Measurements from ENCODE around the gene GREB1.

The GREB1 gene

DNA sequence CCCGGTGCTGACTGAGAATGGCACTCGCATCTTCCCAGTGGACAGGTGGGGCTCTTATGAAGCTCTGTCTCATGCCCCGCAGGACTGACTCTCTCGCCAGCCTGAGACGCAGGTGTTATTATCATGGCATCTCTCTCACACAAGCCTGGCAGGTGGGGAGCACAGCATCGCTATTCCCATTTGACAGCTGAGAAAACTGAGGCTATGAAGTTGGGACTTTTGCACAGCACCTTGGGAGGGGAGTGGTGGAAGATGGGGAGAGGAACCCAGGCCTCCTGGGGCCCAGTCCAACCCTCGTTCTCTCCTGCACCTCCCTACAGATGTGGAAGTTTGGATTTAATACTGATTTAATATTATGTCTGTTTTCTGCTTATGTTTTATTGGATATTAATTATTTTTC lies 145.2 kb downstream of the GREB1 start:
- Mint-ChIP-seq H3K4me1 (ENCODE audit: low read depth in 2 of 2) (peaks cover 4 to 8% of the 10 kb centered on the region in 2 donors), H3K27ac (no peak overlapping the region), H3K4me3 (no peak overlapping the region), H3K9me3 (no peaks in the 10 kb centered on the region), H3K27me3 (peaks cover 52 to 90% of the 10 kb centered on the region in 2 donors), H3K36me3 (ENCODE audit: insufficient read depth) (peaks cover 3% of the 10 kb centered on the region)
- ATAC-seq (replicated peaks) (no peak), DNase-seq (no peak)

DNA sequence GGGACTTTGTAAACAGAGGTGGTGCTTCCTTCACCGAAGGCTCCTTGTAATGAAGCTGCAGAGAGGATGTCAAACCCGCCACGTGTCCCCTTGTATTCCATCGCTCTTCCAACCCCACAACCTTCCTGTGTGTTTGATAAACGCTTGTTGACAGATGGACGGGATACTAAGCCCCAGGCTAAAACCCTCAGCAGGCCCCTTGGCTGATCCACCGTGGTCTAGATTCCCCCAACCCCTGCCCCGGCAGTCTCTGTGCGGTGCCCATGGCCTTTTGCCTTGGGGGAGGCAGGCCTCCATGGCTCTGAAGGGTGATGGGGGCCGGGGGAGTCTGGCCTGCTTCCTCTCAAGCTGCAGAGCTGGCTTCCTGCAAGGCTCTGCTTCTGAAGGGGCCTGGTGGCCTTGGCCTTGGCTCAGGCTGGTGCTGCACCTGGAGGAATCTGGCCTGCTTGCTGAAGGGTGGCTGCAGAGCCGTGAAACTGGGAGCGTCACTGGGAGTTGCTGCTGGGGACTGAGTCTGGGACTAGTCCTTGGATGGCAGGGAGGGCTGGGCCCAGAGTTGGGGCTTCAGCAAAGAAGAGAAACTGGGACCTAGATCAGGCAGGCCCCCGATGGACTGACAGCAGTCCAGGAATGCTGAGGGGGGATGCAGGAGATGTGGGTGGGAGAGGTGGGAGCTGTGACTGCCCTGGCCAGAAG lies 145.8 kb downstream of the GREB1 start:
- Mint-ChIP-seq H3K27me3 (peaks cover 52 to 90% of the 10 kb centered on the region in 2 donors), H3K27ac (peak overlapping the region in 1 of 2 donors; percentile 89), H3K4me3 (no peak overlapping the region), H3K4me1 (ENCODE audit: low read depth in 2 of 2) (peaks cover 4 to 8% of the 10 kb centered on the region in 2 donors), H3K9me3 (no peaks in the 10 kb centered on the region), H3K36me3 (ENCODE audit: insufficient read depth) (peaks cover 3% of the 10 kb centered on the region)
- no peak for DNase-seq
- no peak for ATAC-seq (replicated peaks)

DNA sequence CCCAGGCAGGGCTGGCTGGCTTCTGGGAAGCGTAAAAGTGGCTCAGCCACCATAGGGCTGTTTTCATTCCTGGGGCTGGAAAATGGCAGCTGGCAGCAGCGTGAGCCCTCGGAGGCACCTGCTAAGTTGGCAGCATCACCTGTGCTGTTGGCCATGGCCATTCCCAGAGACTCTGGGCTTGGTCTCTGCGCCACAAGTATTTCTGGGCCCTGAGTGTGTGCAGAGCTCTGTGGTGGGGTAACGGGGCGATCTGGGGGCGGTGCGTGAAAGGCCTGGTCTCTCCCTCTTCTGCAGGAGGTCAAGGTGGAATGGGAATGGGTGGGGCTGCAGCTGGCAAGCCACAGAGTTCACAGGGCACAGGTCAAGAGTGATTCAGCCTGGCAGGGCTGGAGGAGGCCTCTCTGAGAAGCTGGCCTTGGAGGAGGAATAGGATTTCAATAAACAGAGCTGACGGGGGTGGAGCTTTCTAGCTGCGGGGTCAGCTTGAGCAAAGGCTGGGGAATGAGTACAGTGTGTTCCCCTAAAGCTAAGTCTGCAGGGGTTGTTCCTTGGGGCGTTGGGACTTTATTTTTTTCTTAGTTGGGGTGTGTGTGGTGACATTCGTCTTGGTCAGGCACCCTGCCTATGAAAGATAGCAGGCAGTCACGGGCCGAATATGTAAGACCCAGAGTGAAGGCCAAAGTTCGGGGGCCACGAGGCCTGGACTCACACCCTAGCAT lies 146.5 kb downstream of the GREB1 start:
- ATAC-seq (replicated peaks), result no peak
- Mint-ChIP-seq H3K4me3 (no peak overlapping the region), H3K27ac (peak overlapping the region in 1 of 2 donors; percentile 89), H3K4me1 (ENCODE audit: low read depth in 2 of 2) (peaks cover 4 to 8% of the 10 kb centered on the region in 2 donors), H3K36me3 (ENCODE audit: insufficient read depth) (peaks cover 3% of the 10 kb centered on the region), H3K27me3 (peaks cover 52 to 90% of the 10 kb centered on the region in 2 donors), H3K9me3 (no peaks in the 10 kb centered on the region)
- no peak for DNase-seq

DNA sequence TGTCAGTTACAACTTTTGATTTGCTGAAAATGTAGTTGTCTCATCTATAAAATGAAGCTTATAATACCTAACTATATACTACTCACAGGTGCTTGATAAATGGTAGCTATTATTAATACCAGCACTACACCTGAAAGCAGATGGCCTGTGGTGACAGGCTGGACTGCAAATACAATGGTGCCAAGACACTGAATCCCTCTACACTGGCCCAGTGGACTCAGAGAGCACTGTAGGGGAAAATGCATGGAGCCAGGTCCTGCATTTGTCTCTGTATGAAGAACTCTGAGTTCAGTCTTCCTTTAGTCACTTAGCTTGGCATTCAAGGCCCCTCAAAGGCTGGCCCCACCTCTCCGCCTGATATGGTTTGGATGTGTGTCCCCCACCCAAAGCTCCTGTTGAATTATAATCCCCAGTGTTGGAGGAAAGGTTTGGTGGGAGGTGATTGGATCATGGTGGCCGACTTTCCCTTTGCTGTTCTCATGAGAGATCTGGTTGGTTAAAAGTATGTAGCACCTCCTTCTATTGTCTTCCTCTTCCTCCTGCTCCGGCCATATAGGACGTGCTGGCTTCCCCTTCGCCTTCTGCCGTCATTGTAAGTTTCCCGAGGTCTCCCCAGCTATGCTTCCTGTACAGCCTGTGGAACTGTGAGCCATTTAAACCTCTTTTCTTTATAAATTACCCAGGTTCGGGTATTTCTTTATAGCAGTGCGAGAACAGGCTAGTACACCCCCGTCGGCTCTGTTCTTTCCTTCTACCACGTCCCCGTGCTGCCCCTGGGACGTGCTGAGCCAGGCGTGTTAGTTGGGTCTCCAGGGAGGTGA lies 147.3 kb downstream of the GREB1 start:
- H3K27ac Mint-ChIP-seq, result no peak overlapping the region
- no peak overlapping the region for H3K4me3 Mint-ChIP-seq
- DNase-seq (no peak), ATAC-seq (replicated peaks) (no peak)
- peaks cover 3% of the 10 kb centered on the region for H3K36me3 Mint-ChIP-seq (ENCODE audit: insufficient read depth)
- peaks cover 4 to 8% of the 10 kb centered on the region in 2 donors for H3K4me1 Mint-ChIP-seq (ENCODE audit: low read depth in 2 of 2)
- H3K27me3 Mint-ChIP-seq, result peaks cover 50 to 90% of the 10 kb centered on the region in 2 donors
- no peaks in the 10 kb centered on the region for H3K9me3 Mint-ChIP-seq

DNA sequence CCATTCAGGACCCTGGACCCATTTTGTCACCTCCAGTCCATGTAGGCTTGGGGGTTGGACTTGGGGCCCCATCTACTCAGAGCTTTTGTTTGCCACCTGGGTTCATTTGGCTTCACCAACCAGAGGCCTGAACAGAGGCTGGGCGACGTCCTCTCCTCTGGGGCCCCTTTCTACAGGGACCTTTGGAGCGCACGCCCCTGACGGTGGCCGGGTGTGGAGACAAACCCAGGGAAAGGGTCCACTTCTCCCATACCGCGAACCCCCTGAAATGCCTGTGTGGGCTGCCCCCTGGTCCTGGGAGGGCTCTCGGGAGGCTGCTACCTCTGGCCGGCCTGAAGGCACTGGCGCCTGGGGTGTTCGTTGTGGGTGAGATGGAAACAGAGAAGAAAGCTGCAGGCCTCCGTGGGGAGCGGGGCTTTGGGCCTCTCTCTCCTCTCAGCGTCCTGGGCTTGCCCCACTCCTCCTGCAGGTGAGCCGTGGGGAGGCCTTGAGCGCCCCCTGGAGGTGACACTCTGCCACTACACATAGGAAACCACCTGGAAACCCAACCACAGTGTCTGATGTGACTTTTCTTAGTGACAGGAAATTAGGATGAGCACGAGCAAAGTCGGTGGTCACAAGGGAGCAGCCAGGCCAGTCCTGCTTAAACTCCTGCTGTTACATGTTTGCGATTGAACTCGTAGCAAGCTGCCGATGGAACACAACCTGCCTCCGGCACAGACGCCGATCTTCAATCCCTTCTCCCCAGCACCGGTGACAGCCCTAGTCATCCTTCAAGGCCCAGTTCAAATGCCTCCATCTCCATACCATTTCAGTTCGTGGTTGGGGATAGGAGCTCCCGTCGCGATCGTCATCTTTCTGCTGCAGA lies 148.1 kb downstream of the GREB1 start:
- H3K27me3 Mint-ChIP-seq, result peaks cover 46 to 90% of the 10 kb centered on the region in 2 donors
- H3K4me1 Mint-ChIP-seq (ENCODE audit: low read depth in 2 of 2), result peaks cover 4 to 8% of the 10 kb centered on the region in 2 donors
- H3K36me3 Mint-ChIP-seq (ENCODE audit: insufficient read depth), result peaks cover 3% of the 10 kb centered on the region
- H3K9me3 Mint-ChIP-seq, result no peaks in the 10 kb centered on the region
- peak overlapping the region in 1 of 2 donors; percentile 46 for H3K27ac Mint-ChIP-seq
- DNase-seq, result peak; percentile 32 to 42 (median 39)
- ATAC-seq (replicated peaks), result peak; percentile 68
- H3K4me3 Mint-ChIP-seq, result no peak overlapping the region

DNA sequence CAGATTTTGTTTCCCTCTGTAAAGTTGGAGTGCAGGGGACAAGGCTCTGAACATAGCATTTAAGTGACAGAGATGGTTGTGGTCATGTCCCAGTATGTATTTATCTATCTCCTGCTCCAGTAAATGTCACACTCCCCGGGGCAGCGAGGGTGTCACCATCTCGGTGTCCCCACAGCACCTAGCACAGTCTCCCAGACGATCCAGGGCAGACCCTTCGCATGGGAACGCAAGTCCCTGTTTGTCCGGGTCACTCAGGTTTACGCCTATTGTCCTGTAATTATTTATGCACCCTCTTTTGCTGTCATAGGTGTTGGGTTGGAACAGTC lies 148.7 kb downstream of the GREB1 start:
- Mint-ChIP-seq H3K27ac (no peak overlapping the region), H3K36me3 (ENCODE audit: insufficient read depth) (peaks cover 3% of the 10 kb centered on the region), H3K4me1 (ENCODE audit: low read depth in 2 of 2) (peaks cover 4 to 8% of the 10 kb centered on the region in 2 donors), H3K9me3 (no peaks in the 10 kb centered on the region), H3K4me3 (no peak overlapping the region), H3K27me3 (peaks cover 44 to 90% of the 10 kb centered on the region in 2 donors)
- ATAC-seq (replicated peaks), result no peak
- no peak for DNase-seq

DNA sequence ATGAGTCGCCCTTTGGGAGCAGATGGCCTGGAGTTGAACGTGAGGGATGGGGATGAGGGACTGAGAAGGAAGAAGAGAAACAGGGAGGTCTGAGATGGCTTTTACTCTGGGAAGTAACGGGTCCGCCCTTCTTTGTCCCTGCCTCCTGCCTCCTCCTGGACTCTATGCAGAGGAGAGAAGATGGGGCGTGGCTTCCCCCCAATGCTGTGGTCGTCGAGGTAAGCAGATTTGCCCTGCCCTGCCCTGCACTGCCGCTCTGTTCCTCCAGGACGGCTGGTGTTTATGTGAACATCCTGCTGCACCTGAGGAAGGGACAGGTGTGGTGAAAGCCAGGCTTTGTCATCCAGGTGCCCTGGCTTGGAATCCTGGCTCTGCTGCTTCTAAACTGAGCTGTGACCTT lies 149.6 kb downstream of the GREB1 start:
- H3K4me1 Mint-ChIP-seq (ENCODE audit: low read depth in 2 of 2), result peaks cover 10 to 14% of the 10 kb centered on the region in 2 donors
- no peak overlapping the region for H3K27ac Mint-ChIP-seq
- ATAC-seq (replicated peaks), result no peak
- no peaks in the 10 kb centered on the region for H3K9me3 Mint-ChIP-seq
- H3K4me3 Mint-ChIP-seq, result no peak overlapping the region
- DNase-seq, result no peak
- H3K27me3 Mint-ChIP-seq, result peaks cover 43 to 90% of the 10 kb centered on the region in 2 donors
- H3K36me3 Mint-ChIP-seq (ENCODE audit: insufficient read depth), result peaks cover 3% of the 10 kb centered on the region

DNA sequence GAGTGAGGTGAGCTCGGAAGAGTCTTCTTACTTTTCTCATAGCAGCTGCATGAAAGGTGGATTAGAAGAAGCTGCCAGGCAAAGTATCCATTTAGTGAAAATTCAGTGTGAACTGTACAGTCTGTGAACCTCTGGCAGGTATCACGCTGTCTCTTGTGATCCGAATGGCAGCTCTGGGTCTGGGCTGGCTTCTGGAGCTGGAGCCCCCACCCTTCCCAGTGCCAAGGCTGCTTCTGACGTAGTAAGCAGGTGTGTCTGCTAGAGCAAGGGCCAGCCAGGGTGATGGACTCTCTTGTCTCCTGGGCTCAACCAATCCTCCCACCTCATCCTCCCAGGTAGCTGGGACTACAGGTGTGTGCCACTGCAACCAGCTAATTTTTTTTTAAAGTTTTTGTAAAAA lies 150.1 kb downstream of the GREB1 start:
- Mint-ChIP-seq H3K27me3 (peaks cover 43 to 87% of the 10 kb centered on the region in 2 donors), H3K36me3 (ENCODE audit: insufficient read depth) (peaks cover 3% of the 10 kb centered on the region), H3K27ac (no peak overlapping the region), H3K4me1 (ENCODE audit: low read depth in 2 of 2) (peaks cover 13 to 17% of the 10 kb centered on the region in 2 donors), H3K9me3 (no peaks in the 10 kb centered on the region), H3K4me3 (no peak overlapping the region)
- no peak for ATAC-seq (replicated peaks)
- DNase-seq, result no peak

DNA sequence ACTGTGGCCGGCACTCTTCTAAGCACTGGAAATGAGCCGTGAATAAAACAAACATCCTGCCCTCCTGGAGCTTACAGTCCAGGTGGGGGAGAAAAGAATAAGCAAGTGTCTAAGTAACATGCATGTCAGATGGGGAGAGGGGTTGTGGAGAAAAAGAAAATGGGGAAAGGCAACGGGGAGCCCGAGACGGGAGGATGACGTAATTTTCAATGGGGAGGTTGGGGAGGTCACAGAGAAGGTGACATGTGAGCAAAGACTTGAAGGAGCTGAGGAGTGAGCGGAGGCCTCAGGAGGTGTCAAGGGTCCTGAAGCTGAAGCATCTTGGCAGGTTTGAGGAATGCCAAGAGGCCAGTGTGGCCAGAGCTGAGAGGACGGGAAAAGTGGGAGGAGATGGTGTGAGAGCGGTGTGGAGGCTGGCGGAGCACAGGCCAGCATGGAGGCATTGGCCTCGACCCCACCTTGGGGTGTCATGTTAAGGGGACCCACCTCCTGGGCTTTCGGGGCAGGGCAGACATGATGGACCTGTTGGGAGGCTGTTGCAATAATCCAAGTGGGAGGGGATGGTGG lies 151.1 kb downstream of the GREB1 start:
- H3K27ac Mint-ChIP-seq, result no peak overlapping the region
- peaks cover 13 to 17% of the 10 kb centered on the region in 2 donors for H3K4me1 Mint-ChIP-seq (ENCODE audit: low read depth in 2 of 2)
- H3K36me3 Mint-ChIP-seq (ENCODE audit: insufficient read depth), result no peaks in the 10 kb centered on the region
- peaks cover 43 to 77% of the 10 kb centered on the region in 2 donors for H3K27me3 Mint-ChIP-seq
- no peak overlapping the region for H3K4me3 Mint-ChIP-seq
- no peak for DNase-seq
- no peaks in the 10 kb centered on the region for H3K9me3 Mint-ChIP-seq
- no peak for ATAC-seq (replicated peaks)

DNA sequence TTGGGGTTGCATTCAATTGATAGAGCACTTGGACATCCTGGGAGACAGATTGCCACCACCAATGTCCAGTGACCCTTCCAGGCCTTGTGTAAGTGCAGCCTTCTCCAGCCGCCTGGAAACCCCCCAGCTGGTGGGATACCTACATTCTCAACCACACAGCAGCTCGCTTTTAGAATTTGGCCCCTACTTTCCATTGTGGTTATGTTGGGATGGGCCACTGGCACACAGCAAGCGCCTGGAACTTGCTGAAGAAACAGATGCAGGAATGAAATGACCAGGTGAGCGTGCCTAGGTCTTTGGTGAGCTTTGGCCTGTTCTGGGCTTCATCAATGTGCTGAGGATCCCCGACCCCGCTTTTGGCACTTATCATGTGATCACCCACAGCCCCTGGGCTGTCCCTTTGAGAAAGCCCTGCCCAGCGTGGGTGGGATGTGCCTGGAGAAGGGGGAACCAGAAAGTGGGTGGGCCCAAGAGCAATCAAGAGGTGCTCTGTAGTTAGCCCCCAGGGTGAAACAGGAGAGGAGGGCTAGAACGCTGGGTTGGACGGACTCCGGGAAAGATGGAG lies 152.1 kb downstream of the GREB1 start:
- Mint-ChIP-seq H3K9me3 (no peaks in the 10 kb centered on the region), H3K4me1 (ENCODE audit: low read depth in 2 of 2) (peaks cover 13 to 17% of the 10 kb centered on the region in 2 donors), H3K4me3 (no peak overlapping the region), H3K27me3 (peaks cover 37 to 70% of the 10 kb centered on the region in 2 donors), H3K36me3 (ENCODE audit: insufficient read depth) (no peaks in the 10 kb centered on the region), H3K27ac (peak overlapping the region in 1 of 2 donors; percentile 24)
- no peak for DNase-seq
- no peak for ATAC-seq (replicated peaks)

DNA sequence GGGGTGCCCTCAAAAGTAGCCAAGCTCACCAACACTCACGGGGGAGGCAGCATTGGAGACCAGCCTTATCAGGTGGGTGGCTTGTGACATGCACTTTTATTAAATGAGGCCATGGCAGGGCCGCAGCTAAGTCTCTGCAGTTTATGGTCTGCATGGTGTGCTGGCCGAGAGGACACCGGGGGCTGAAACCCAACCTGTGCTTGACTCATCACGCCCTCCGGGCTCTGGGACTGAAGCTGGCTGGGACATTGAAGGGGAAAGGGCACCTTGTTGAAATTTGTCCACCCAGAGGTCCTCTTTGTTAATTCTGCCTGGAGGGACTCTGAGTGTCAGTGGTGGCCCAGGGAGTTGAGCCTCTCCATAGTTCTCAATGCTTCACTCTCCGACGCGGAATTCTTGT lies 153.9 kb downstream of the GREB1 start:
- Mint-ChIP-seq H3K4me3 (no peak overlapping the region), H3K9me3 (no peaks in the 10 kb centered on the region), H3K27ac (no peak overlapping the region), H3K4me1 (ENCODE audit: low read depth in 2 of 2) (peaks cover 9% of the 10 kb centered on the region in 2 donors), H3K36me3 (ENCODE audit: insufficient read depth) (no peaks in the 10 kb centered on the region), H3K27me3 (peaks cover 30 to 59% of the 10 kb centered on the region in 2 donors)
- ATAC-seq (replicated peaks), result no peak
- DNase-seq, result no peak

All from effector memory CD8-positive, alpha-beta T cell (primary cell).